Measurements from ENCODE around the gene TAF1. TPM values are rescaled to one million over a fixed set of nuclear protein-coding genes. Genes with fewer than 3 reads are reported as not detected.

Gene TAF1
- total RNA-seq, 1 donor from 2014 or later: 42.1 TPM

- Mint-ChIP-seq H3K4me3 (ENCODE audit: unreplicated experiment) (no peak overlapping the region), H3K9me3 (ENCODE audit: unreplicated experiment) (peaks cover 2% of the 10 kb centered on the region), H3K27ac (ENCODE audit: unreplicated experiment) (no peak overlapping the region), H3K27me3 (ENCODE audit: unreplicated experiment) (peaks cover 2% of the 10 kb centered on the region), H3K36me3 (ENCODE audit: unreplicated experiment) (no peaks in the 10 kb centered on the region), H3K4me1 (ENCODE audit: low read depth, unreplicated experiment) (no peaks in the 10 kb centered on the region)
- TF ChIP-seq CTCF (IDR thresholded peaks at IDR 0.05; ENCODE audit: partially characterized antibody, unreplicated experiment): no peak
- no peak for DNase-seq
Observed at GRCh38 chrX:71515038-71515396, 148.9 kb downstream of the TAF1 start.

Other genes with a start within 250 kb of the TAF1 start
- gene MED12, start 247.8 kb upstream of the TAF1 start, total RNA-seq (ENCODE audit: unreplicated experiment): 87.4 TPM
- gene NLGN3, start 221.5 kb upstream of the TAF1 start, total RNA-seq (ENCODE audit: unreplicated experiment): 3.1 TPM
- not detected for gene GJB1, start 143.1 kb upstream of the TAF1 start, total RNA-seq (ENCODE audit: unreplicated experiment)
- gene ZMYM3, start 112.2 kb upstream of the TAF1 start, total RNA-seq (ENCODE audit: unreplicated experiment): 44.2 TPM
- 696 TPM for gene NONO, start 82.7 kb upstream of the TAF1 start, total RNA-seq (ENCODE audit: unreplicated experiment)
- gene ITGB1BP2, start 64.6 kb upstream of the TAF1 start, total RNA-seq (ENCODE audit: unreplicated experiment): 7.8 TPM
- gene OGT, start 166.7 kb downstream of the TAF1 start, total RNA-seq (ENCODE audit: unreplicated experiment): 185 TPM
- 2.5 TPM for gene GCNA, start 212.1 kb downstream of the TAF1 start, total RNA-seq (ENCODE audit: unreplicated experiment)

Data from glutamatergic neuron (in vitro differentiated cells).